Measurements from ENCODE around the gene KIF16B.

GRCh38 chr20:16619953-16620352 is 46.7 kb upstream of the KIF16B start:
- no peak for TF ChIP-seq CTCF (IDR thresholded peaks at IDR 0.05)
- TF ChIP-seq POLR2A (IDR thresholded peaks at IDR 0.05), result no peak
